Endometrium (tissue), 2 donors: ENCODE data around the gene CHAF1A.

Experiments
- FAIRE-seq: peaks from 2 replicates; lab custom pipeline; 2012; peaks lifted over from hg19 to GRCh38; lab: Jason Lieb, UNC
- donor health status: control.
- donor health status: control.

CHAF1A gene

GRCh38 chr19:4456476-4456842, 54.0 kb downstream of the CHAF1A start:
- FAIRE-seq, result no peak

GRCh38 chr19:4456843-4457653, 54.6 kb downstream of the CHAF1A start:
- FAIRE-seq, result no peak

DNA sequence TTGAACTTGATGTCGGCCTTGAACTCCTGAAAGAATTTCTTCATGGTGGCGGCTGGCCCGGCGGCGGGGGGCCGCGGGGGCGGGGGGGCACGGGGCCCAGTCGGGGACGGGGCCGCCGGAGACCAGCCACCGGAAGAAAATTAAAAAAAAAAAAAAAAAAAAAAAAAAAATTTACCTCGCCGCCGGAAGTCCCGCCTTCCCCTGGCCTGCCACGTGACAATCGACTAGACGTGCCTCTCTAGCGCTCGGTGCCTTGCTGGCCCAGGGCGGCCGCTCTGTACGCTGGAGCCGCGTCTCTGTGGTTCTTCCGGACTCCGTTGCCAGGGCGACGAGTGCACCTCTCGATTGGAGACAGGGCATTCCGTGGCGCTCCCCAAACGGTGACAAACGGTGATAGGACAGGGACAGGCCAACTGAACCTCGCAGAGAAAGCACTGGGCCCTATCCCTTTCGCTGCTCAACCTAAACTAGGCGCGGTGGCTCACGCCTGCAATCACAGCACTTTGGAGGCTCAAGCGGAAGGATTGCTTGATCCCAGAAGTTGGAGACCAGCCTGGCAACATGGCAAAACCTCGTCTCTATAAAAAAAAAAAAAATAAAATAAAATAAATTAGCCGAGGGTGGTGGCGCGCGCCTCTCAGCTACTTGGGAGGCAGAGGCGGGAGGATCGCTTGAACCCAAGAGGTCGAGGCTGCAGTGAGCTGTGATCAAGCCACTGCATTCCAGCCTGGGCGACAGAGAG, 55.4 kb downstream of the CHAF1A start, which contains the start of gene UBXN6:
Gene UBXN6, minus strand, starts transcription at position 141 of the 742 bp plus-strand sequence. Its CDS starts 97 bp downstream, at position 44.
- FAIRE-seq, result peak; percentile 90

DNA sequence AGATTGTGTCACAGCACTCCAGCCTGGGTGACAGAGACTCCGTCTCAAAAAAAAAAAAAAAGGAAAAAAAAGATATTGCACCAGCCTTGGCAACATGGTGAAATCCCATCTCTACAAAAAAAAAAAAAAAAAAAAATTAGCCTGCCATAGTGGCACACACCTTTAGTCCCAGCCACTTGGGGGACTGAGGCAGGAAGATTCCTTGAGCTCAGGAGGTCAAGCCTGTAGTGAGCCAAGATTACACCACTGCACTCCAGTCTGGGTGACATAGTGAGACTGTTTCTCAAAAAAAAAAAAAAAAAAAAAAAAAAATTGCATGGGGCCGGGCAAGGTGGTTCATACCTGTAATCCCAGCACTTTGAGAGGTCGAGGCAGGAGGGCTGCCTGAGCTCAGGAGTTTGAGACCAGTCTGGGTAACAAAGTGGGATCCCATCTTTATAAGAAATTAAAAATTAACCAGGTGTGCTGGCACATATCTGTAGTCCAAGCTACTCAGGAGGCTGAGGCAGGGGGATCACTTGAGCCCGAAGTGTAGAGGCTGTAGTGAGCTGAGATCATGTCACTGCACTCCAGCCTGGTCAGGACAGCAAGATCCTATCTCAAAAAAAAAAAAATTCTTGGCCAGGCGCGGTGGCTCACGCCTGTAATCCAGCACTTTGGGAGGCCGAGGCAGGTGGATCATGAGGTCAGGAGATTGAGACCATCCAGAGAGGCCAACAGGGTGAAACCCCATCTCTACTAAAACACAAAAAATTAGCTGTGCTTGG, 62.6 kb downstream of the CHAF1A start:
- FAIRE-seq, result no peak

DNA sequence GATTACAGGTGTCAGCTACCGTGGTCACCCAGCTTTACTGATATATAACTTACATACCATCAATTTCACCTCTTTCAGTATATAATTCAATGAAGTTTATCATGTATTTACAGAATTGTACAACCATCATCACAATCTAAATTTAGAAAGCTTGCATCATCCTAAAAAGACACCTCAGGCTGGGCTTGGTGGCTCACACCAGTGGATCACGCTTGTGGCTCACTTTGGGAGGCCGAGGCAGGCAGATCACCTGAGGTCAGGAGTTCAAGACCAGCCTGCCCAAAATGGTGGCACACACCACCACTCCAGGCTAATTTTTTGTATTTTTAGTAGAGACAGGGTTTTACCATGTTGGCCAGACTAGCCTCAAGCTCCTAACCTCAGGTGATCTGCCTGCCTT, 65.4 kb downstream of the CHAF1A start:
- FAIRE-seq, result no peak

- FAIRE-seq, result peak; percentile 100
Measured at GRCh38 chr19:4471403-4472173, 69.1 kb downstream of the CHAF1A start.

DNA sequence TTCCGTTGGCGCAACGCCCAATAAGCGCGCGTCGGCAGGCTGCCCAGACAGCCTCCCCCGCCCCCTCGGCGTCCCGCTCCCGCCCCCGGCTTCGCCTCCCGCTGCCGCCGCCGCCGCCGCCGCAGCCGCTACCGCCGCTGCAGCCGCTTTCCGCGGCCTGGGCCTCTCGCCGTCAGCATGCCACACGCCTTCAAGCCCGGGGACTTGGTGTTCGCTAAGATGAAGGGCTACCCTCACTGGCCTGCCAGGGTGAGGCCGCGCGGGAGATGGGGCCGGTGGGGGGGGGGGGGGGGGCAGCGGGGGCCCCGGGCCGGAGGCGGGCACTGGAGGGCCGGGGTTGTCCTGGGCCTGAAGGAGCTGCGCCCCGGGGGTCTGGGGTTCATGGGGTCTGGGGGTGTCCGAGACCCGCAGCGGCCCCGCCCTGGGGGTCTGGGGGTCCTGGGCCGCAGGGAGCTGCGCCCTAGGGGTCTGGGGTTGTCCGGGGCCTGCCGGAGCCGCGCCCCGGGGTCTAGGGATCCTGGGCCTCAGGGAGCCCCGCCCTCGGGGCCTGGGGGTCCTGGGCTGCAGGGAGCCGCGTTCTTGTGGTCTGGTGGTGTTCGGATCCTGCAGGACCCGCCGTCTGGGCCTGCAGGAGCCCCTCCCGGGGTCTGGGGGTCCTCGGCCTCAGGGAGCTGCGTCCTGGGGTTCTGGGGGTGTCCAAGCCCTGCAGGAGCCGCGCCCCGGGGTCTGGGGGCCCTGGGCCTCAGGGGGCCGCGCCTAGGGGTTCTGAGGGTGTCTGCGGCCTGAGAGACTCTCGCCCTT, 69.9 kb downstream of the CHAF1A start, which contains the start of gene HDGFL2:
Gene HDGFL2, plus strand, starts transcription at position 124 of the 801 bp plus-strand sequence. Its CDS starts 54 bp downstream, at position 178.
- no peak for FAIRE-seq

- no peak for FAIRE-seq
Measured at GRCh38 chr19:4473011-4473762, 70.7 kb downstream of the CHAF1A start.

- FAIRE-seq, result no peak
Measured at GRCh38 chr19:4473763-4474513, 71.5 kb downstream of the CHAF1A start.

GRCh38 chr19:4474514-4475022, 72.1 kb downstream of the CHAF1A start:
- no peak for FAIRE-seq

GRCh38 chr19:4477034-4477801, 74.8 kb downstream of the CHAF1A start:
- no peak for FAIRE-seq

GRCh38 chr19:4482721-4483364, 80.4 kb downstream of the CHAF1A start:
- no peak for FAIRE-seq

- FAIRE-seq, result no peak
Measured at GRCh38 chr19:4483385-4483784, 80.9 kb downstream of the CHAF1A start.

DNA sequence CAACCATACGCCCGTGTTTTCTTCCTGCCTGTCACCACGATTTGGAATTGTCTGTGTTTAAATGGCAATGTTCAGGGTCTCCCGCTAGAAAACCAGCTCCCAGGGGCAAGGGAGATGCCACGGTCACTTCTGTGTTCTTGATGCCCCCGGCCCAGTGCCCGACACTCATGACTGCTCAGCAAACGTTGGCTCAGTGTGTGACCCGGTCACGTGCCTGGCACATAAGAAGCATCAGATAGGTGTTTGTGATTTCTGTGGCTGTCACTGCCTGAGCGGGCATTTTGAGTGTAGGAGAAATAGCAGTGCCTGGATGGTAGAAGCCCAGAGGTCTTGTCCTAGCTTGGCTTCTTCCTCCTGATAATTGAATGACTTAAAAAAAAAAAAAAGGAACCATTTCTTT, 85.1 kb downstream of the CHAF1A start:
- FAIRE-seq, result no peak

DNA sequence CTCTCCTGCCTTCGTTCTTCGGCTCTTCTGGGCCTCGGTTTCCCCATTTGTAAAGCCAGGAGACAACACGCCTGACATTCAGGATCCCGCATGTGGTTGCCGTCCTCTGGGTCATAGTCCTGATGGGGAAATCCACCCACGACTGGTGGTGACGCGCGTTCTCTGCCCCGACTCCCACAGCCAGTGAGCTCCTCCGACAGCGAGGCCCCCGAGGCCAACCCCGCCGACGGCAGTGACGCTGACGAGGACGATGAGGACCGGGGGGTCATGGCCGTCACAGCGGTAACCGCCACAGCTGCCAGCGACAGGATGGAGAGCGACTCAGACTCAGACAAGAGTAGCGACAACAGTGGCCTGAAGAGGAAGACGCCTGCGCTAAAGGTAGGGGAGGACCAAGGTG, 86.1 kb downstream of the CHAF1A start:
- no peak for FAIRE-seq

GRCh38 chr19:4491446-4491845, 89.0 kb downstream of the CHAF1A start:
- no peak for FAIRE-seq

DNA sequence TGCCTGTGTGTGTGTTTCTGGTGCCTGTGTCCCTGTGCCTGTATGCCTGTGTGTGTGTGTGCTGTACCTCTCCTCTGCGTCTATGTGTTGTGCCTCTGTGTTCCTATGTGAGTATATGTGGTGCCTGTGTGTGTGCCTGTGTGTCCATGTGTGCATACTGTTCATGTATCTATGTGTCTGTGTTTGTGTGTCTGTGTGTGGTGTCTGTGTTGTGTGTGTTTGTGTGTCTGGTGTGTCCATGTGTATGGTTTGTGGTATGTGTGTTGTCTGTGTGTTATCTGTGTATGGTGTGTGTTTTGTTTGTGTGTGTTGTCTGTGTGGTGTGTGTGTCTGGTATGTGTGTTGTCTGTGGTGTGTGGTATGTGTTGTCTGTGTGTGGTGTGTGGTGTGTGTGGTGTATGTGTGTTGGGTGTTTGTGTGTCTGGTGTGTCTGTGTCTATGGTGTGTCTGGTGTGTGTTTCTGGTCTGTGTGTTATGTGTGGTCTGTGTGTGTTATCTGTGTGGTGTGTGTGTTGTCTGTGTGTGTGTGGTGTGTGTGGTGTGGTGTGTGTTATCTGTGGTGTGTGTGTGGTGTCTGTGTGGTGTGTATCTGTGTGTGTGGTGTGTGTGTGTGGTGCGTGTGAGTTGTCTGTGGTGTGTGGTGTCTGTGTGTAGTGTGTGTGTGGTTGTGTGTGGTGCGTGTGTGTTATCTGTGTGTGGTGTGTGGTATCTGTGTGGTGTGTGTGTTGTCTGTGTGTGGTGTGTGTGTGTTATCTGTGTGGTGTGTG, 90.1 kb downstream of the CHAF1A start:
- FAIRE-seq, result no peak
